ENCODE results near the gene PSKH1. TPM values are rescaled to one million over a fixed set of nuclear protein-coding genes. Genes with fewer than 3 reads are reported as not detected.

PSKH1 gene
- total RNA-seq, 4 donors from 2014 or later = 26.4 to 60.2 (median 35.5) TPM

- TF ChIP-seq CTCF (IDR thresholded peaks at IDR 0.05) = no peak
- no peak for TF ChIP-seq POLR2A (IDR thresholded peaks at IDR 0.05)
- Histone ChIP-seq H3K27ac (peak overlapping the region in 1 of 4 donors; percentile 19), H3K4me3 (no peak overlapping the region), H3K9me3 (no peaks in the 10 kb centered on the region), H3K36me3 (peaks cover 0 to 41% (median 0%) of the 10 kb centered on the region in 3 donors), H3K4me1 (peaks cover 0 to 33% (median 6%) of the 10 kb centered on the region in 4 donors), H3K27me3 (no peaks in the 10 kb centered on the region)
- no peak for DNase-seq
These were observed 49.6 kb downstream of the PSKH1 start for GRCh38 chr16:67942510-67943255.

GRCh38 chr16:67943256-67943618, 50.2 kb downstream of the PSKH1 start:
- Histone ChIP-seq H3K27ac (peak overlapping the region in 2 of 4 donors; percentile 19 to 72), H3K4me1 (peaks cover 0 to 33% (median 6%) of the 10 kb centered on the region in 4 donors), H3K27me3 (no peaks in the 10 kb centered on the region), H3K36me3 (peaks cover 0 to 46% (median 0%) of the 10 kb centered on the region in 3 donors), H3K4me3 (no peak overlapping the region), H3K9me3 (no peaks in the 10 kb centered on the region)
- TF ChIP-seq POLR2A (IDR thresholded peaks at IDR 0.05) (no peak), CTCF (IDR thresholded peaks at IDR 0.05) (no peak)
- DNase-seq = no peak

GRCh38 chr16:67943619-67944504, 50.8 kb downstream of the PSKH1 start, which contains the start of gene LCAT:
TSS of gene LCAT (minus strand) at chr16:67944120. CDS start at chr16:67944101, 19 bp downstream.
- DNase-seq = no peak
- H3K9me3 ChIP-seq = no peaks in the 10 kb centered on the region

GRCh38 chr16:67944690-67945391, 51.8 kb downstream of the PSKH1 start:
- Histone ChIP-seq H3K4me3 (no peak overlapping the region), H3K36me3 (peaks cover 0 to 48% (median 0%) of the 10 kb centered on the region in 3 donors), H3K27ac (peak overlapping the region; percentile 10 to 72 (median 43)), H3K9me3 (no peaks in the 10 kb centered on the region), H3K27me3 (no peaks in the 10 kb centered on the region), H3K4me1 (peaks cover 0 to 30% (median 3%) of the 10 kb centered on the region in 4 donors)
- DNase-seq = no peak
- TF ChIP-seq POLR2A (IDR thresholded peaks at IDR 0.05) = no peak

More at GRCh38 chr16:67943619-67944504, 50.8 kb downstream of the PSKH1 start, which contains the start of gene LCAT:
- peaks cover 0 to 33% (median 6%) of the 10 kb centered on the region in 4 donors for H3K4me1 ChIP-seq
- TF ChIP-seq POLR2A (IDR thresholded peaks at IDR 0.05) (no peak), CTCF (IDR thresholded peaks at IDR 0.05) (no peak)
- H3K27me3 ChIP-seq = no peaks in the 10 kb centered on the region
- peaks cover 0 to 50% (median 0%) of the 10 kb centered on the region in 3 donors for H3K36me3 ChIP-seq
- no peak within 1 kb of the TSS for H3K4me3 ChIP-seq
- peak within 1 kb of the TSS; percentile 22 to 72 (median 48) for H3K27ac ChIP-seq

- Histone ChIP-seq H3K4me3 (no peak overlapping the region), H3K36me3 (peaks cover 0 to 53% (median 0%) of the 10 kb centered on the region in 3 donors), H3K27ac (peak overlapping the region in 1 of 4 donors; percentile 64), H3K4me1 (peaks cover 0 to 23% (median 0%) of the 10 kb centered on the region in 4 donors), H3K9me3 (no peaks in the 10 kb centered on the region), H3K27me3 (no peaks in the 10 kb centered on the region)
- TF ChIP-seq POLR2A (IDR thresholded peaks at IDR 0.05) (no peak), CTCF (IDR thresholded peaks at IDR 0.05) (no peak)
- DNase-seq = no peak
These were observed 52.4 kb downstream of the PSKH1 start for GRCh38 chr16:67945392-67945933.

Data from Peyer's patch (tissue), 4 donors.